ENCODE results near the gene GATA2. TPM values are rescaled to one million over a fixed set of nuclear protein-coding genes. Genes with fewer than 3 reads are reported as not detected.

The GATA2 gene
- polyA plus RNA-seq, 4 donors, result 38.8 to 47.6 (median 43.6) TPM

- no peak for DNase-seq (ENCODE audit: low read depth in 4 of 4, low spot score in 3 of 4)
Measured at GRCh38 chr3:128478576-128479506, 14.2 kb downstream of the GATA2 start.

GRCh38 chr3:128476659-128477058 is 16.3 kb downstream of the GATA2 start:
- no peak for DNase-seq (ENCODE audit: low read depth in 4 of 4, low spot score in 3 of 4)

GRCh38 chr3:128475355-128475754 is 17.6 kb downstream of the GATA2 start:
- DNase-seq (ENCODE audit: low read depth in 4 of 4, low spot score in 3 of 4), result no peak

GRCh38 chr3:128473737-128474136 is 19.3 kb downstream of the GATA2 start:
- DNase-seq (ENCODE audit: low read depth in 4 of 4, low spot score in 3 of 4), result no peak

- no peak for DNase-seq (ENCODE audit: low read depth in 4 of 4, low spot score in 3 of 4)
Measured at GRCh38 chr3:128473180-128473519, 19.9 kb downstream of the GATA2 start.

GRCh38 chr3:128472449-128473179 is 20.4 kb downstream of the GATA2 start:
- no peak for DNase-seq (ENCODE audit: low read depth in 4 of 4, low spot score in 3 of 4)

GRCh38 chr3:128471720-128472119 is 21.3 kb downstream of the GATA2 start:
- no peak for DNase-seq (ENCODE audit: low read depth in 4 of 4, low spot score in 3 of 4)

- DNase-seq (ENCODE audit: low read depth in 4 of 4, low spot score in 3 of 4), result no peak
Measured at GRCh38 chr3:128471110-128471509, 21.9 kb downstream of the GATA2 start.

GRCh38 chr3:128470134-128470899 is 22.7 kb downstream of the GATA2 start:
- no peak for DNase-seq (ENCODE audit: low read depth in 4 of 4, low spot score in 3 of 4)

GRCh38 chr3:128469556-128469955 is 23.4 kb downstream of the GATA2 start:
- no peak for DNase-seq (ENCODE audit: low read depth in 4 of 4, low spot score in 3 of 4)

- no peak for DNase-seq (ENCODE audit: low read depth in 4 of 4, low spot score in 3 of 4)
Measured at GRCh38 chr3:128468791-128469527, 24.0 kb downstream of the GATA2 start.

GRCh38 chr3:128468285-128468790 is 24.7 kb downstream of the GATA2 start:
- no peak for DNase-seq (ENCODE audit: low read depth in 4 of 4, low spot score in 3 of 4)

- DNase-seq (ENCODE audit: low read depth in 4 of 4, low spot score in 3 of 4), result no peak
Measured at GRCh38 chr3:128466840-128467541, 26.0 kb downstream of the GATA2 start, which contains the start of gene DNAJB8. Gene DNAJB8, minus strand, starts transcription at chr3:128466890. Its CDS starts 3,645 bp downstream, at chr3:128463245.

GRCh38 chr3:128464702-128465101 is 28.3 kb downstream of the GATA2 start:
- no peak for DNase-seq (ENCODE audit: low read depth in 4 of 4, low spot score in 3 of 4)

GRCh38 chr3:128464188-128464587 is 28.8 kb downstream of the GATA2 start:
- DNase-seq (ENCODE audit: low read depth in 4 of 4, low spot score in 3 of 4), result no peak

GRCh38 chr3:128463771-128464170 is 29.2 kb downstream of the GATA2 start:
- DNase-seq (ENCODE audit: low read depth in 4 of 4, low spot score in 3 of 4), result no peak

GRCh38 chr3:128463354-128463753 is 29.6 kb downstream of the GATA2 start:
- DNase-seq (ENCODE audit: low read depth in 4 of 4, low spot score in 3 of 4), result no peak

GRCh38 chr3:128462931-128463330 is 30.1 kb downstream of the GATA2 start:
- DNase-seq (ENCODE audit: low read depth in 4 of 4, low spot score in 3 of 4), result no peak

GRCh38 chr3:128462341-128462910 is 30.6 kb downstream of the GATA2 start:
- DNase-seq (ENCODE audit: low read depth in 4 of 4, low spot score in 3 of 4), result no peak
